Measurements from ENCODE around the gene BRD7.

- TF ChIP-seq CTCF (IDR thresholded peaks at IDR 0.05; ENCODE audit: insufficient read depth, low read length, poor library complexity, severe bottlenecking) (no peak), EZH2phosphoT487 (conservative IDR thresholded peaks at IDR 0.05; ENCODE audit: low read length) (no peak)
Observed at GRCh38 chr16:50276801-50277555, 91.8 kb downstream of the BRD7 start.
